ENCODE measurements around the gene LIN7A.

LIN7A gene

GRCh38 chr12:80825506-80825905 is 112.2 kb downstream of the LIN7A start:
- H3K9me3 ChIP-seq (ENCODE audit: insufficient read depth, low read length): no peaks in the 10 kb centered on the region
- no peaks in the 10 kb centered on the region for H3K36me3 ChIP-seq (ENCODE audit: low read length)
- no peaks in the 10 kb centered on the region for H3K27me3 ChIP-seq (ENCODE audit: low read length)
- H3K9me2 ChIP-seq (replicated peaks; ENCODE audit: insufficient read depth, low read length): no peaks in the 10 kb centered on the region
- no peak overlapping the region for H3K4me2 ChIP-seq (ENCODE audit: low read depth, low read length, poor library complexity, severe bottlenecking)
- no peak overlapping the region for H2AFZ ChIP-seq (ENCODE audit: low read depth, low read length, severe bottlenecking)
- TF ChIP-seq EZH2phosphoT487 (conservative IDR thresholded peaks at IDR 0.05; ENCODE audit: low read length) (no peak), CTCF (IDR thresholded peaks at IDR 0.05; ENCODE audit: insufficient read depth, low read length, poor library complexity, severe bottlenecking) (no peak)
- H3K9ac ChIP-seq (ENCODE audit: low read length): no peak overlapping the region
- H3F3A ChIP-seq (ENCODE audit: insufficient read depth): no peaks in the 10 kb centered on the region
- H3K4me3 ChIP-seq (ENCODE audit: insufficient read depth, low read length, poor library complexity, severe bottlenecking): no peak overlapping the region
- no peaks in the 10 kb centered on the region for H3K79me2 ChIP-seq (ENCODE audit: insufficient read depth, low read length)
- no peak overlapping the region for H3K27ac ChIP-seq (ENCODE audit: low read depth, low read length)
- H4K20me1 ChIP-seq (ENCODE audit: low read depth, low read length): no peaks in the 10 kb centered on the region

GRCh38 chr12:80823393-80823792 is 114.3 kb downstream of the LIN7A start:
- Histone ChIP-seq H3K4me3 (ENCODE audit: insufficient read depth, low read length, poor library complexity, severe bottlenecking) (no peak overlapping the region), H3K4me2 (ENCODE audit: low read depth, low read length, poor library complexity, severe bottlenecking) (no peak overlapping the region), H3F3A (ENCODE audit: insufficient read depth) (no peaks in the 10 kb centered on the region), H3K79me2 (ENCODE audit: insufficient read depth, low read length) (no peaks in the 10 kb centered on the region), H4K20me1 (ENCODE audit: low read depth, low read length) (no peaks in the 10 kb centered on the region), H2AFZ (ENCODE audit: low read depth, low read length, severe bottlenecking) (no peak overlapping the region), H3K9ac (ENCODE audit: low read length) (no peak overlapping the region), H3K36me3 (ENCODE audit: low read length) (no peaks in the 10 kb centered on the region), H3K27ac (ENCODE audit: low read depth, low read length) (no peak overlapping the region), H3K9me2 (replicated peaks; ENCODE audit: insufficient read depth, low read length) (no peaks in the 10 kb centered on the region), H3K27me3 (ENCODE audit: low read length) (no peaks in the 10 kb centered on the region), H3K9me3 (ENCODE audit: insufficient read depth, low read length) (no peaks in the 10 kb centered on the region)
- TF ChIP-seq CTCF (IDR thresholded peaks at IDR 0.05; ENCODE audit: insufficient read depth, low read length, poor library complexity, severe bottlenecking) (no peak), EZH2phosphoT487 (conservative IDR thresholded peaks at IDR 0.05; ENCODE audit: low read length) (no peak)

- no peak overlapping the region for H3K27ac ChIP-seq (ENCODE audit: low read depth, low read length)
- H3K27me3 ChIP-seq (ENCODE audit: low read length): no peaks in the 10 kb centered on the region
- no peaks in the 10 kb centered on the region for H4K20me1 ChIP-seq (ENCODE audit: low read depth, low read length)
- TF ChIP-seq EZH2phosphoT487 (conservative IDR thresholded peaks at IDR 0.05; ENCODE audit: low read length) (no peak), CTCF (IDR thresholded peaks at IDR 0.05; ENCODE audit: insufficient read depth, low read length, poor library complexity, severe bottlenecking) (no peak)
- no peaks in the 10 kb centered on the region for H3F3A ChIP-seq (ENCODE audit: insufficient read depth)
- no peaks in the 10 kb centered on the region for H3K9me2 ChIP-seq (replicated peaks; ENCODE audit: insufficient read depth, low read length)
- no peaks in the 10 kb centered on the region for H3K79me2 ChIP-seq (ENCODE audit: insufficient read depth, low read length)
- H3K36me3 ChIP-seq (ENCODE audit: low read length): no peaks in the 10 kb centered on the region
- H3K9ac ChIP-seq (ENCODE audit: low read length): no peak overlapping the region
- H3K9me3 ChIP-seq (ENCODE audit: insufficient read depth, low read length): no peaks in the 10 kb centered on the region
- H2AFZ ChIP-seq (ENCODE audit: low read depth, low read length, severe bottlenecking): no peak overlapping the region
- no peak overlapping the region for H3K4me2 ChIP-seq (ENCODE audit: low read depth, low read length, poor library complexity, severe bottlenecking)
- H3K4me3 ChIP-seq (ENCODE audit: insufficient read depth, low read length, poor library complexity, severe bottlenecking): no peak overlapping the region
Measured at GRCh38 chr12:80821513-80822000, 116.2 kb downstream of the LIN7A start.

All from SU-DHL-6 (cell line).